ENCODE measurements around the gene PPP5C.
"Not testable (repeated sequence)": the region's sequence is repeated elsewhere in the genome, so short reads cannot be mapped to it uniquely, and the experiment has no call there.

PPP5C gene

DNA sequence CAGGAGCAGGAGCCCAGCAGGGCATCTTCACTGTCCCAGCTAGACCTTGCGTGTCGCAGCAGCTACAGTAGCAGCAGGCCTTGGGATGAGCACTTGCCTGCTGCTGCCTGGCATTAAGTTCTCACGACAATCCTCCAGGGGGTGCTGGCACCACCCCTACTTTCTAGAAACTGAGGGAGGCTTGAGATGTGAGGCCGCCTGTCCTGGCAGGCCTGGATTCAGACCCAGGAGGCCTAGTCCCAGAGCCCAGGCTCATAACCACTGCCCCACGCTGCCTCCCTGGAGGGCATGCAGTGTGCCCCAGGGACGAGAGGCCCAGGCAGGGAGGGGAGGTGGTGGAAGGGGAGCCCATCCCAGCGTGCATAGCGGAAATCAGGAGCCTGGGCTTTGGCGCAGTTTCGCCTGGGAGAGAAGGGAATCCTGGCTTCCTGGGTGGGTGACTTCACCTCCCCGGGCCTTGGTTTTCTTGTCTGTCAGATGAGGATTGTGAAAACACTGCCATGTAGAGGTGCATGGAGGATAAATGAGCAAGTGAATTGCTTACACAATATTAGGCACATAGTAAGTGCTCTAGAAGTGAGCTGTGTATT is 26.1 kb downstream of the PPP5C start:
- no peak overlapping the region for H3K4me3 ChIP-seq (replicated peaks; ENCODE audit: low read depth, low read length)
- peak; percentile 66 for DNase-seq (ENCODE audit: low read depth)
- peak; percentile 38 for TF ChIP-seq CTCF (IDR thresholded peaks at IDR 0.05; ENCODE audit: low read length, missing control alignments)

DNA sequence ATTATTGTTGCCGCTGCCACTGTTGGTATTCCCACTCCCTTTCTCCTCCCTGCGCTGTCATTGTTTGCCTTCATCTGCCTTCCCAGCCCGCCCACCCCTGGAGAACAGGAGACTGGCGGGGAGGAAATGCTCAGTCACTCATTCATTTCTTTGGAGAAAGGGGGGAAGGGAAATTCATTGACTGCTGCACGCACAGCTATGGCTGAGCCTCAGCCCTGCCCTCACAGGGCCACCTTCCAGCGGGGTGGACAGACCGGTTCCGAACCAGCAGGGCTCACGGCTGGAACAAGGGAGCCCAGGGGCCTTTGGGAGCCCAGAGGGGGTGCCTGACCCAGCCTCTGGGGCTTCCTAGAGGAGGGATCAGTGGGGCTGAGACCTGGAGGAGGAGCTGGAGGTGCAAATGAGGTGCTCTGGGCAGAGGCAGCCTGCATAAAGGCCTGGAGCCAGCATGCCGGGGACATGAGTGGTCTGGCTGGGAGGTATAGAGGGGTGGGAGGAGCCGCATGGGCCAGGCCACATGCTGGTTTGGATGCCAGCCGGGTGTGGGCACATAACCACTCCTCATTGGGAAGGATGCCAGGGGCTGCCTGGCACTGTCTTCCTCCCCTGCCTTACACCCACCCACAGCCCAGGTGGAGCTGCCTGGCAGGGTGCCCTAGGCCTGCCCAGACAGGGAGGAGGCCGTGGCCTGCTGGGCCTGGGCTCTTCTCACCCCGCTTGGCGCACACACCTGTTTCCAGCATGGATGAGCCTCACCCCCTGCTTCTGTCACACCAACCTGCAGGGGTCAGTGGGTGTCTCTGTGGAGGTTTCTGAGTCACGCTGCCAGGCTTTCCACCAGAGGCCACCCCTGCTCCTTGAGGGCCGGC is 26.8 kb downstream of the PPP5C start:
- no peak for TF ChIP-seq CTCF (IDR thresholded peaks at IDR 0.05; ENCODE audit: low read length, missing control alignments)
- DNase-seq (ENCODE audit: low read depth) = peak; percentile 31
- no peak overlapping the region for H3K4me3 ChIP-seq (replicated peaks; ENCODE audit: low read depth, low read length)

GRCh38 chr19:46374536-46375475 is 27.9 kb downstream of the PPP5C start:
- no peak overlapping the region for H3K4me3 ChIP-seq (replicated peaks; ENCODE audit: low read depth, low read length)
- TF ChIP-seq CTCF (IDR thresholded peaks at IDR 0.05; ENCODE audit: low read length, missing control alignments) = no peak
- no peak for DNase-seq (ENCODE audit: low read depth)

GRCh38 chr19:46375476-46376067 is 28.7 kb downstream of the PPP5C start:
- H3K4me3 ChIP-seq (replicated peaks; ENCODE audit: low read depth, low read length); DNase-seq (ENCODE audit: low read depth): not testable (repeated sequence)

DNA sequence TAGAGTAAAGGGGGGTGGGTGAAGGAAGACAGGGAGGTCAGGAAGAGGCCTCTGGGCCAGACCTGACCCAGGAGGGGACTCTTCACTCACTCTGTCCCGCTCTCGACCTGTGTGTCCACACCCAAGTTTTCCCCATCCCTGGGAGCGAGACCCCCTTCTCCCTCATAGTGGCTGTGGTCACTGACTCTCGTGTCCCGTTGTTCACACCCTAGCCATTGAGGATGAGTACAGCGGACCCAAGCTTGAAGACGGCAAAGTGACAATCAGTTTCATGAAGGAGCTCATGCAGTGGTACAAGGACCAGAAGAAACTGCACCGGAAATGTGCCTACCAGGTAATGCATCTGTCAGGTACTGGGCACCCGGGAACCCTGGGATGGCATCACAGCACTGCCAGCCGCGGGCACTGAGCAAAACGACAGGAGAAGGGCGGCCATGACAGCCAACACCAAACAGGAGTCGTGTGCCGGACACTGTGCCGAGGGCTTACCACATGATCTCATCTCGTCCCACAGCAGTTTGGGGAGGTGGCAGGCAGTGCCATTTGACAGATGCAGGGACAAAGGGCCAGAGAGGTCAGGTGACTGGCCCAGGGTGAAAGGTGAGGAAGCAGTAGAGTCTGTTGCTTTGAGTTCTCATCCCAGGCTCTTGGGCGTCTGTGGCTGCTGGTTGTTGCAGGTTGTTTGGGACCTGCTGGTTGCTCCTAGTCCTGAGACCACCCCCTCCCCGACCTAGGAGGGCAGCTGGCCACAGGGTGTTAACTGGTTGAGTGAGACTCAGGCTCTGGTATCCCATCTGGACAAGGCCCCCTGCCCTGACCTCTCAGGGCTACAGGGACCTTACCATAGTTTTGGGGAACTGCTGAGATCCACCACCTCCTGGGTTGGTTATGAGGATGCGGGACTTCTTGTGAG is 29.6 kb downstream of the PPP5C start:
- no peak for DNase-seq (ENCODE audit: low read depth)
- no peak for TF ChIP-seq CTCF (IDR thresholded peaks at IDR 0.05; ENCODE audit: low read length, missing control alignments)
- H3K4me3 ChIP-seq (replicated peaks; ENCODE audit: low read depth, low read length) = no peak overlapping the region

GRCh38 chr19:46378268-46378667 is 31.4 kb downstream of the PPP5C start:
- TF ChIP-seq CTCF (IDR thresholded peaks at IDR 0.05; ENCODE audit: low read length, missing control alignments) = no peak
- DNase-seq (ENCODE audit: low read depth) = peak; percentile 64
- no peak overlapping the region for H3K4me3 ChIP-seq (replicated peaks; ENCODE audit: low read depth, low read length)

Measured in fibroblast of pulmonary artery (primary cell).